Loucy (cell line): ENCODE measurements around the gene SH2B2.

Experiments used
- CTCF ChIP-seq: fragments of 200-600 bp; sonication (generic); conservative IDR thresholded peaks from 2 replicates; pipeline ENCODE4 v1.5.1; 2014; ENCODE audit warnings: mild to moderate bottlenecking, antibody characterized with exemption, low read length
- EZH2phosphoT487 ChIP-seq: fragments of 200-600 bp; IDR thresholded peaks from 2 replicates; pipeline ENCODE4 v1.6.1; 2018; ENCODE audit warnings: antibody characterized with exemption, mild to moderate bottlenecking, moderate library complexity, borderline replicate concordance

GRCh38 chr7:102255501-102255900, 31.2 kb upstream of the SH2B2 start:
- no peak for TF ChIP-seq CTCF
- no peak for TF ChIP-seq EZH2phosphoT487
